Umbilical cord (tissue), 2 donors: Measurements from ENCODE around the gene NPHS2. TPM values are rescaled to one million over a fixed set of nuclear protein-coding genes. Genes with fewer than 3 reads are reported as not detected.

Source experiments
- DNase-seq: peaks from one replicate; pipeline ENCODE4 v3.0.0-alpha.2; 2015; ENCODE audit warnings: low spot score
- total RNA-seq: library from RNA; depleted of rRNA; stranded (reverse); fragments of >200 nt; gene quantifications from one replicate; pipeline ENCODE4 v1.2.3, GENCODE V29; 2014; ENCODE audit warnings: low replicate concordance; ENCODE audit not compliant: insufficient read depth

NPHS2 gene
- not detected for total RNA-seq

DNA sequence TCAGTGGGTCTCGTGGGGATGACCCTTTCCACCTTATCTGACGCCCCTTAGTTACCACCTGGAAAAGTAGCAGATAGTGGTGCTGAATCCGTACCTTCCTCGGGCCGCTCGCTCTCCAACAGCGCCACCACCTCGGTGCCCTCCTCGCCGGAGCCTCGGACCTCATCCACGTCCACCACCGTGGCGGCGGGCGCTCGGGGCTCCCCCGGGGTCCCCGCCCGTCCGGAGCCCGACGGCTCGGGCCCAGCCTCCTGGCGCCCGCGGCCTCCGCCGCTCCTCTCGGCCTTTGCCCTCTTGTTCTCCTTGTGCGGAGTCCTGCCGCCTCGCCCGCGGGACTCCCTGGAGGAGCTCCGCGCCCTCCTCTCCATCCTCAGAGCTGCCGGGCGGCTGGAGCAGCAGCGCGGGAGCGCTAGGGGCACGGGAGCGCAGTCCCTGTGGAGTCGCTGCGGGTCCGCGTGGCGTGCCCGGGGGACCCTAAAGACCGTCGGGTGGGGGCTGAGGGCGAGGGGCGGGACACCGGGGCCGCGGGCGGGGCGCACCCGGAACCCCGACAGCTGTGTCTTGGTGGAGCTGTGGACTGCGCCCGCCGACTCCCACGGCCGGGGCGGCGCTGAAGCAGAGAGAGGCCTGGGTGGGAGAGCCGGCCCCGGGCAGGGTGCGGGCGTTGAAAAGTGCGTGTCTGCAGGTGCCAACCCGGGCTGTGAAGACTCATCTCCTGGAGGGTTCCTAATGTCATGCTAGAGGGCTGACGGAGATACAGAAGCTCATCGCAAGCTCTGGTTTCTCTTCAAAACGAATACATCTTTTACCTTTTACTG, at the start of gene NPHS2:
Gene NPHS2 (minus strand): TSS at position 452 of the 818 bp plus-strand sequence. CDS start 84 bp downstream, at position 368.
- DNase-seq, result no peak

DNA sequence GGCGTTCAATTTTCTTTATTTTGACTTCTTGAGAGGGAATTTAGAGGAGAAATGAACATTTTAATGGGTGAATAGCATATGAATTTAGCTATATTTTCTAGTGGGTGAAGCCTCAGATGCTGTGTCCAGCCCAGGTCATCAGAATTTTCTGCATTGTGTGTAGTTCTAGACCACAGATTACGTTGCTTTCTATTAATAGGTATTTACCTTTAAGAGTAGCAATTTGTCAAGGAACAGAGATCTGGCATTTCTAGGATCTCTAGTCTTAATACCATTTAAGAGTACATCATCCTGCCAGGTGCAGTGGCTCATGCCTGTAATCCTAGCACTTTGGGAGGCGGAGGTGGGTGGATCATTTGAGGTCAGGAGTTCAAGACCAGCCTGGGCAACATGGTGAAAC, 36.6 kb upstream of the NPHS2 start:
- no peak for DNase-seq

DNA sequence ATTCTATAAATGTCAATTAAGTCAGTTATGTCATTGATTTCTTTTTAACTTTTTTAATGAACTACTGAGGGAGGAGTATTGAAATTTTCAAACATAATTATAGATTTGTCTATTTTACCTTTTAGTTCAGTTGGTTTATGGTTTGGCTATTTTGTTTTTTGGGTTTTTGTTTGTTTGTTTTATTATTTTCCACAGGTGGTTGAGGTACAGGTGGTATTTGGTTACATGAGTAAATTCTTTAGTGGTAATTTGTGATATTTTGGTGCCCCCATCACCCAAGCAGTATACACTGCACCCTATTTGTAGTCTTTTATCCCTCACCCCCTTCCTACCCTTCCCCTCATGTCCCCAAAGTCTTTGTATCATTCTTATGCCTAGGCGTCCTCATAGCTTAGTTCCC, 25.3 kb upstream of the NPHS2 start:
- no peak for DNase-seq

DNA sequence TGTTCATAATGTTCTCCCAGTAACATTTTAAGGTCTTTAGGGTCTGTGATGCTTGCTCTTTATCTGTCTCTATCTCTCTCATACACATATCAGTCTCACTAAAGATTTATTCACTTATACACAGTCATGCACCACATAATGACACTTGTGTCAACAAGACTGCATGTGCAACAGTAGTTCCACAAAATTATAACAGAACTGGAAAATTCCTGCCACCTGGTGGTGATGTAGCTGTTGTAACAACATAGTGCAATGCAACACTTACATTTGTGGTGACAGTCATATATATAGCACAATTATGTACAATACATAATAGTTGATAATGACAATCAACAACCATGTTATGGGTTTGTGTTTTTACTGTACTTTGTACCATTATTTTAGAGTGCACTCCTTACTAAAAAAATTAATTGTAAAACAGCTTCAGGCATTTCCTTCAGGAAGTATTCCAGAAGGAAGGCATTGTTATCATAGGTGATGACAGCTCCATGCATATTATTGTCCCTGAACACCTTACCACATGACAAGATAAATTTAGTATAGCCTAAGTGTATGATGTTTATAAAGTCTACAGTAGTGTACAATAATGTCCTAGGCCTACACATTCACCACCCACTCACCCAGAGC, 24.0 kb upstream of the NPHS2 start:
- peak; percentile 4 for DNase-seq

DNA sequence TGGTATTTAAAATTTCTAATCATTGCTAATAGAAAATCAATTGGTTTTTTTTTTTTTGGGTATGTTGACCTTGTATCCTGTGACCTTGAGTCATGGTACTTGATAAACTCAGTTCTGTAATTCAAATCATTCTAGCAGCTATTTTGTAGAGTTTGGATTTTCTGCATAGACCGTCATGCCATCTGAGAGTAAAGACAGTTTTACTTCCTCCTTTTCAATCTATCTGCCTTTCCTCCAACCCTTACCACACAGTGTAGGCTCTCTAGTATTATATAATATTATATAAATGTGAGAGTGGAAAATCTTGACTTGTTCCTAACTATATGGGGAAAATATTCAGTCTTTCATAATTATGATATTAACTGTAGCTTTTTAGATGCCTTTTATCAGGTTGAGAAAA, 22.9 kb upstream of the NPHS2 start:
- DNase-seq, result no peak

DNA sequence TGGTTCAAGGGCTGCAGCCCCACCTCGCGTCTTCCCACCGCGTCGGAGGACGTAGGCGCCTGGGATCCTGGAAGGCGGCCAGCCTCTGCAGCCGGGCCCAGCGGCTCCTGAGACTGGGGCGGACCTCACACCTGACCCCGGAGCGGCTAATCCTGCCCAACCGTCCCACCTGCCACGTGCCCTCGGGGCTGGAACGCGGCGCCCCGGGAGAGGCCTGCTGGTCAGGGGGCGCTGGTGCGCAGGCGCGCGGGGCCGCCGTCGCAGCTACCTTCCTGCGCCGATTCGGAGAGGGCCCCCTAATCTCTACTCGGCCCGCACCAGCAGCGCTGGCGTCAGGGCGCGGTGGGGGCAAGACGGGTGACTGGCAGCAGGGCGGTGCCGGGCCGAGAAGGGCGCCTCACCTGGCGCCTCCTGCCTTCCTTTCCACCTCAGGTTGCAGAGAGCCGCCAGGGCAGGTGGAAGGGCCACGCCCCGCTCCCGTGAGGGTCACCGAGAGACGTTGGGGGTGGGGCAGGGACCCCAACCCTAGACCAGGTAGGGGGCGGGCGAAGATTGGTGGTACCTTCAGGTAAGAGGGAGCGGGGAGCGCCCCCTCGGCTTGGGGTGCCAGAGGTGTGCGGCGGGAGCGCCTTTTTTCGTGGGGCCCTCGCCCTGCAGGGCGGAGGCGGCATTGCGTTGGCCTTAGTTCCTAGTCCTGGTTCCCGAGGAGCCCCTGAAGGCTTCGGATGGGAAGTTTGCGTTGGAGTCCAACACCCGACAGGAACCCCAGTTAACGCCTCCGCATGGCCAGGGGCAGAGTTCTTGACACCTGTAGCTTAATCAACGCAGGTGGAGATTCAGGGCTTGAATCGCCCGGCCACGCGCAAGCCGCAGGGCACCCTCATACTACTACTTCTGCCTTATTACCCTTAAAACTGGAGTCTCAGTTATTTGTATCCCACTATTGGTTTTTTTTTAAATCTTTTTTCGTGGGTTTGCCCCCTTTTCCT, 16.1 kb upstream of the NPHS2 start, which contains the start of gene TDRD5:
Gene TDRD5 (plus strand): TSS at position 241 of the 989 bp plus-strand sequence. CDS start 784 bp downstream, outside the sequence.
- peak; percentile 5 for DNase-seq

DNA sequence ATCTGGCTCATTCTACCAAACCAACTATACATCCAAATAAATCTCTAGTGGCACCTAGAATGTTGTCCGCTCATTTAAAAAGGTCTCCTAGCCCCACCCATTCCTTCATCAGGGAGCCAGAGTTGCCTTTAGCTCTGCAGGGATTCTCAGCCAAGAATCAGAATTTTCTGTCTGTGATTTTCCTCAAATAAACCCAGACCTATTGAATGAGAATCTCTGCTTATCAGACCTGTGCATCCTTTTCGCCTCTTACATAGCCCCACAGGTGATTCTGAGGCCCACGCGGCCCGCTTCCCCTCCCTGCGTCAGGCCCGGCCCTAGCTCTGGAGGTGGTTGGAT, 15.5 kb upstream of the NPHS2 start:
- no peak for DNase-seq

DNA sequence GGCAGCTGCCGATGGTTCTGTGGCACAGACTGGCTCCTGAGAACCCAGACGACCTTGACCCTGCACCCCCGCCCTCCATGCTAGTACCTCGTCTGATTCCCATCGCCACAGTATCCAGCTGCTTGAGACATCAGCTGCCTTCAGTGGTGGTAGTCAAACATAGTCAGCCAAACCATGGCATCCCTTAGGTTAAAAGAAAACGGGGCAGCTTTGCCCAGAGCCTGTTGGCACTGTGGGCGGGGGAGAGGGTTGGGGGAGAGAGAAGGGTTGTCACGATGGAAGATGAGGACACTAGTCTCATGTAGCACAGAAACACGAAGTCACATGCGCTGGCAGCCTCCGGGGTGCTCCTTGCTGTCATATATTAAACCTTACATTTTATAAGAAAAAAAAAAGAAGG, 14.9 kb upstream of the NPHS2 start:
- no peak for DNase-seq

DNA sequence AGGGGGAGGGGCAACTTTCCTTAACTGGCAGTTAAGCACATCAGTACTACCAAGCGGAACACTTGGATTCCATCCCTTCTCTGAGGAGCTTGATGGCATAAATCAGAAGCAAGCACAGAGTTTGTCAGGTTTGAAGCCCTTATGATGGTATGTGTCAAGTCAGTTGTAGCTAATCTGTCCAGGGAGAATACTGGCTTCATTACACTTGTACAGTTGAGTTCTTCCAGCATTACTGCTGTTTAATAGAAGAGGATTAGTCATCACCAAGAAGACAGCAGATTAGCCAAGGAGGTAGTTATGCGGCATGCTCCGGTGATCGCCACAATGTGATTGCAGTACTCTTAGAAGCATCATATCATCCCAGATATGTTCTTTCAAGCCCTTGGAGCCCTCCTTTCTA, 13.8 kb upstream of the NPHS2 start:
- no peak for DNase-seq

DNA sequence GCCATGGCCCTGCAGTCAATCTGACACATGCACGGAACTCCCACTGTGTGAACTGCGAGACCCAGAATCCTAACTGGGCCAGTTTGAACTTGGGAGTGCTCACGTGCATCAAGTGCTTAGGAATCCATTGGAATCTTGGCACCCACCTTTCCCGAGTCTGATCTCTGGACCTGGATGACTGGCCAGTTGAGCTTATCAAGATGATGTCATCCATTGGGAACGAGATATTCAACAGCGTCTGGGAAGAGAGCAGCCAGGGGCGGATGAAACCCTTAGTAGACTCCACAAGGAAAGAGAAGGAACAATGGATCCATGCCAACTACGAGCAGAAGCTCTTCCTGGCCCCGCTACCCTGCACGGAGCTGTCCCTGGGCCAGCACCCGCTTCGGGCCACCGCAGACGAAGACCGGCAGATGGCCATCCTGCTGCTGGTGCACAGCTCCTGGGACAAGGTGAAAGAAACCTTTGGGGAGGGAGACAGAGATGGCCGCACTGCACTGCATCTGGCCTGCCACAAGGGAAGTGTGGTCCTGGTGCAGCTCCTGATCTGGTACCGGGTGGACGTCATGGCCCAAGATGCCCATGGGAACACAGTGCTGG, 12.8 kb upstream of the NPHS2 start:
- no peak for DNase-seq

DNA sequence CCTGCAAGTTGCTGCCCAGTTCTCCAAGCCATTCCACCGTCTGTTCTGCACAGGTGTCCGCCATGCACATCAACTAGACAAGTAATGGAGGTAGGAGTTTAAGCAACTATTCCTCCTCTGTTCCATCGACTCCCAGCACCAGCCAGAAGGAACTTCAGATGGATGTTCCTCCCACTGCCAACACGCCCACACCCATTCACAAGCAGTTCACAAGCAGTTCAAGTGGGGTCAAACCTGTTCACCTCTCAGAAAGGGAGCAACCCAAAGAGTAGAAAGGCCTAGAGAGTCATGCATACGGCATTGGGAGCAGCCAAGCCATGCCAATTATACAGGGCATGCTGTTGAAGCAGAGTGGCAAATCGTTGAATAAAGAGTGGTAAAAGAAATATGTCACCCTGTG, 11.6 kb upstream of the NPHS2 start:
- DNase-seq, result no peak

DNA sequence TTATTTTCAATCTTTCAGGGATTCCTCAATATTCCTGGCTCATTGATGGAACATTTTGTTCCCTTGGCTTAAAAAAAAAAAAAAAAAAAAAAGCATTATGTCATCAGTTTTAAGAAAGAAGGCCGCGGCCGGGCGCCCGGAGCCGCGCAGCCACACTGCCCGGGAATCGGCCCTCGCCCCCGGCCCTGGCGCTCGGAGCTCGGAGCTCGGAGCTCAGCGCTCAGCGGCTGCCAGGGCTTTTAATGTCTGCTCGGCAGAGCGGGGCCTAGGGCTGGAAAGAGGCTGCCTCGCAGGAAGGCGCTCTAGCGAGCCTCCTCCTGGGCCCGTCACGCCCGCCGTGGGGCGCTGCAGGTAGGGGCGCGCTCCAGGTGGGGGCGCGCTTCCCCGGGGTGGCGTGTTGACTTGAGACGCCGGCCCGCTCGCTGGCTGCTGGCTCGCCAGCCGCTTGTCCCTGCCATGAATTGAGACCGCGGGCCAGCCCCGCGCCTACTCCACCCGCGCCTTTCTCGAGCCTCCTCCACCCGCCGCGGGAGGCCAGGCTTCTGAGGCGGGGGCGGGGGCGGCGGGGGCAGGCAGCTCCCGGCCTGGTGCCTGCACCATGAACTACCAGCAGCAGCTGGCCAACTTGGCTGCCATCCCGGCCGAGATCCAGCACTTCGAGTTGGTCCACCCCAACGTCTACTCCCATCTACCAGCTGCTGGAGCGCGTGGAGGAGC, 10.5 kb upstream of the NPHS2 start:
- peak; percentile 47 for DNase-seq

DNA sequence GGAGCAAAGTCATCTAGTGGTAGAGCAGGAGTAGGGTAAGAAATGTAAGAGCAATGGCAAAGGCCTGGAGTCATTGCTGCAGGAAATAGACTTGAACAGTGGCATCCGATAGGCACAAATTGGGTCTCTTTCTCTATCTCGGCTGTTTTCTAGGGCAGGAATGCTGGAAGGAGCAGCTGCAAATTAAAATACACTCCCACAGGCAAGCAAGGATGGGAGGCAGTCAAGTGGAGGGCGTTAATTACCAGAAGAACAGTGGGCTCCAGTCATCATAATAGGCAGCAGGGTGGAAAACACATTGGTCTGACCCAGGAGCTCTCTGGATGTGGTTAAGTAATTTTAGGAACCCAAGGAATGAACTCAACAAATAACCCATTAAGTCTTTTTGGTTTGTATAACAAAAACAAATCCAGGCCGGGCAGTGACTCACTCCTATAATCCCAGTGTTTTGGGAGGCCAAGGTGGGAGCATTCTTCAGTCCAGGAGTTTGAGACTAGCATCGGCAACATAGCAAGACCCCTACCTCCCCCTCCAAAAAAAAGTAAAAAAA, 8.1 kb upstream of the NPHS2 start:
- DNase-seq, result no peak

DNA sequence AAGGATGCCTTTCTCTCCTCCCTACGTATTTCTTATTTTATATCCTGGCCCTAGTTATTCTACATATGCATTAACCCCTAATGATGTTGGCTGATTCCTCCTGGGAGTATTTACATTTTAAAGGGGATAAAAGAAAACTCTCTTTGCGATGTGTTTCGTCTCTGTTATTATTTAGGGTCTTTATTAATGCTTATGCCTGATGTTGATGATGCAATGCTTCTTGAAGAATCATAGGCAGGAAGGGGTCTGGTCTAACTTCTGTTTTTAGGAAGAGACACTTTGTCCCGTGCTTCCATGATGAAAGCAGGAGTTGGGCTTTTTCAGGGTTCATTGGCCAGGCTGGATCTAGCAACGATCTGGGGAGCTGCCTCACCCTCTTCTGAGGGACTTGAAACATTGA, 761 bp upstream of the NPHS2 start:
- DNase-seq, result no peak

DNA sequence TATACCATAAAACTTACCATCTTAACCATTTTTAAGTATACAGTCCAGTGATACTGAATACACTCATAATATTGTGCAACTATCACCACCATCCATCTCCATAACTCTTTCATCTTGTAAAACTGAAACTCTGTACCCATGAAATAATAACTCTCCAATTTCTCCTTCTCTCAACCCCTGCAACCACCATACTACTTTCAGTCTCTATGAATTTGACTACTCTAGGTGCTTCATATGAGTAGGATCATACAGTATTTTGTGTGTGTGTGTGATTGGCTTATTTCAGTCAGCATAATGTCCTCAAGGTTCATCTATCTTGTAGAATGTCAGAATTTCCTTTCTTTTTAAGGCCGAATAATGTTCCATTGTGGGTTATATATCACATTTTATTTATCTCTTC, 17.7 kb downstream of the NPHS2 start:
- no peak for DNase-seq

DNA sequence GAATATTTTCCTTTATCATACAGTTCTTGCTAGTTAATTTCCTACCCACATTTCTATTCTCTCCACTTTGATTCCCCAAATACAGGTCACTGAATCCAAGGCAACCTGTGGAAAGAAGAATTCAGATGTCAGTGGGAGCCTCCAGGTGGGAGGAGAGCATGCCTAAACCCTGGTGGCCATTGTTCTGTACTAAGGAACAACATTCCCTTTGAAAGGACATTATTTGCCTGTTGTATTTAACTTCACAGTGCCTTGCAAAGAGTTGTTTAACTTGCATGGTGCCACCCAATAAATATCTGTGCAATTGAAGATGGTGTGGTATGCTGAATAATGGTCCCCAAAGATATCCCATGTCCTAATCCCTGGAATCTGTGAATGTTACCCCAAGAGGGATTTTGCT, 21.3 kb downstream of the NPHS2 start:
- no peak for DNase-seq

DNA sequence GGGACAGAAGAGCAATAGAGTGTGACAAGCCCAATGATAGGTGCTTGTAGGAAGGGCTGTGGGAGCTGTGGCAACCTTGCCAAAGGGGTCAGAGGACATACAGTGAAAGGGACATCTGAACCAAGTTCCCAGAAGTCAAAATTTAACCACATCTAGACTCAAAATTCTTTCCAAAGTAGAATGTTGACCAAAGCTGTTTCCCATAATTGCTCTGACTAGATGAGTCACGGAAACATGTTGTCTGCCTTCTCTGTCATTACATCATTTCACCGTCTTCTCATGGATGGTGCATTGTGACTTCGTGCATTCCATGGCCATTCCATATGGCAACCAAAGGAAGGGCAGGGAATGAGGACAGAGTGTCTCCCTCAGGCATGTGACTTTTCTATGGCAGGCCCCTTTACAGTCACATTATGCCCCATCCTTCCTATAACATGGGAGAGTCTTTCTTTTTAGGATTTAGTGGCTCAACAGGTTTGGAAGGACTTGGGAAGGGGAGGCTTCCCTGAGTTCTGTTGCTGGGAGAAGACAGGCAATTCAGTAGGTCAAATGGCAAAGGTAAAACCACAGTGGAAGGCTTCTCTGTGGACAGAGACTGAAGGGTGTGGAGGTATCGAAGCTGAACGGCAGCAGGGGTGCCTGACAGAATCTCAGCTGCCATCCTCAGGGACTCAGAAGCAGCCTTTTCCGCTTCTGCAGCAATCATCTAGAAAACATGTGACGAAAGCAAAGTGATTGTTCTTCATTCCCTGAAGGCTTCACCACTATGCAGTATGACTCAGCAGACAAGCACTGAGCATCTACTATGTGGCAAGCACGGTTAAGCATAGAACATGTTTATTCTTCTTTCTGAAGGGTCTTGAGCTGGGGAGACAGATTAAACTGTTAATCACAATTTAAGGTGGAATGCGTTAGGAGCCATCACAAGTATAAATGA, 24.7 kb downstream of the NPHS2 start:
- no peak for DNase-seq

DNA sequence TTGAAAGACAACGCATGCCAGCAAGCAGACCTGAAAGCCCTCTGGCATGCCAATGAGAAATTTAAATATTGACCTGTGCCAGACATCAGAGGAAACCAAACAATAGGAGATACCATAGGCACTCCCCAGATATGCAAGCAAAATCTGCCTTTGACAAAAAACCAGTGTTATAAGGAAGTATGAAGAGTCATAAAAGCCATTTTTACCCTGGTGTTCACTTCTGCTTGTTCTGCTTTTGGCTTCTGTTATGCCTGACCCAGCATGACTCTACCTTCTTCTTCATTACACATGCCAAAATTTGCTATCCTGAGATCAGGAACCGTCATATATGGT, 26.4 kb downstream of the NPHS2 start:
- no peak for DNase-seq

DNA sequence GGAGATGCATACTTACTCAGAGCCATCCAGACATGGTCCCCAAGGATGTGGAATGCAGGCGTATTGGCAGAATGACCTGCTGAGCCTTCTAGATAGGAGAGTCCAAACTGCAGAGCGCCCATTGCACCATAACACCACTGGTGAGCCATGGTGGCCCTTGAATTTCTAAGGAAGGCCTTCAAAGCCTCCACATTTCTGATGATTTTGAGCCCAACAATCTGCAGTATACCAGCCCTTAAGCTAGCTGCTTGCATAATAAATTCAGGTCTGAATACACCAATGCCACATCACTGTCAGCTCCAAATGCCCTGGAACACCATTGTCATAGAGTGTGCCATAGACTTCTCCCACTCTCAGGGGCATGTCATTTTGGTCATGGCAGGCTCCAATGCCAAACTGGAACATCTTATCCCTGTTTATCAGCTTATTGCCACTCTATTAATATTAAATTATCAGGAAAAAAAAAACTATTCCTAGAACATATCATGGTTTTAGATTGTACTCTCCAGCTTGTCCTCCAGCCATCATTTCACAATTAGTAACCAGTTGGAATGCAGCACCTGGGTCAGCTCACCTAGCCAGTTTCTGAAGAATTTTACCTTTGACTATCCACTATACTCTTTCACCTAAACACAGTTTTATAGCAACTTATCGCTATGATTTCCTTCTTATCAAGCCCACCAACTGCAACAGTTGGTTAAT, 26.9 kb downstream of the NPHS2 start:
- DNase-seq, result no peak
